Measurements from ENCODE around the gene AFAP1L1.
A peak's percentile ranks its signal among the peaks of the same experiment; 100 is the strongest.
"Not testable (repeated sequence)": the region's sequence is repeated elsewhere in the genome, so short reads cannot be mapped to it uniquely, and the experiment has no call there.

The AFAP1L1 gene

GRCh38 chr5:149260761-149261160 is 10.9 kb upstream of the AFAP1L1 start:
- no peak for DNase-seq (ENCODE audit: low read depth in 2 of 2, low spot score in 1 of 2)

- DNase-seq (ENCODE audit: low read depth in 2 of 2, low spot score in 1 of 2) = no peak
Observed at GRCh38 chr5:149261246-149261645, 10.4 kb upstream of the AFAP1L1 start.

- DNase-seq (ENCODE audit: low read depth in 2 of 2, low spot score in 1 of 2) = no peak
Observed at GRCh38 chr5:149262315-149262714, 9.3 kb upstream of the AFAP1L1 start.

- peak in 1 of 2 donors; percentile 8 for DNase-seq (ENCODE audit: low read depth in 2 of 2, low spot score in 1 of 2)
Observed at GRCh38 chr5:149264439-149265067, 7.1 kb upstream of the AFAP1L1 start.

GRCh38 chr5:149265068-149265465 is 6.6 kb upstream of the AFAP1L1 start:
- no peak for DNase-seq (ENCODE audit: low read depth in 2 of 2, low spot score in 1 of 2)

GRCh38 chr5:149265597-149265996 is 6.1 kb upstream of the AFAP1L1 start:
- no peak for DNase-seq (ENCODE audit: low read depth in 2 of 2, low spot score in 1 of 2)

- no peak for DNase-seq (ENCODE audit: low read depth in 2 of 2, low spot score in 1 of 2)
Observed at GRCh38 chr5:149267241-149267973, 4.3 kb upstream of the AFAP1L1 start.

- DNase-seq (ENCODE audit: low read depth in 2 of 2, low spot score in 1 of 2) = no peak
Observed at GRCh38 chr5:149268928-149269557, 2.6 kb upstream of the AFAP1L1 start.

- DNase-seq (ENCODE audit: low read depth in 2 of 2, low spot score in 1 of 2) = no peak
Observed at GRCh38 chr5:149271195-149271715, 404 bp upstream of the AFAP1L1 start.

GRCh38 chr5:149272781-149273180 is 1.1 kb downstream of the AFAP1L1 start:
- not testable (repeated sequence) for DNase-seq (ENCODE audit: low read depth in 2 of 2, low spot score in 1 of 2)

GRCh38 chr5:149273237-149273636 is 1.6 kb downstream of the AFAP1L1 start:
- no peak for DNase-seq (ENCODE audit: low read depth in 2 of 2, low spot score in 1 of 2)

GRCh38 chr5:149273950-149274349 is 2.3 kb downstream of the AFAP1L1 start:
- DNase-seq (ENCODE audit: low read depth in 2 of 2, low spot score in 1 of 2) = no peak

GRCh38 chr5:149274939-149275338 is 3.3 kb downstream of the AFAP1L1 start:
- no peak for DNase-seq (ENCODE audit: low read depth in 2 of 2, low spot score in 1 of 2)

GRCh38 chr5:149277801-149278200 is 6.1 kb downstream of the AFAP1L1 start:
- no peak for DNase-seq (ENCODE audit: low read depth in 2 of 2, low spot score in 1 of 2)

- DNase-seq (ENCODE audit: low read depth in 2 of 2, low spot score in 1 of 2) = no peak
Observed at GRCh38 chr5:149278451-149279210, 7.0 kb downstream of the AFAP1L1 start.

GRCh38 chr5:149279661-149280060 is 8.0 kb downstream of the AFAP1L1 start:
- no peak for DNase-seq (ENCODE audit: low read depth in 2 of 2, low spot score in 1 of 2)

GRCh38 chr5:149280124-149280523 is 8.5 kb downstream of the AFAP1L1 start:
- DNase-seq (ENCODE audit: low read depth in 2 of 2, low spot score in 1 of 2) = no peak

GRCh38 chr5:149280802-149281201 is 9.1 kb downstream of the AFAP1L1 start:
- no peak for DNase-seq (ENCODE audit: low read depth in 2 of 2, low spot score in 1 of 2)

- DNase-seq (ENCODE audit: low read depth in 2 of 2, low spot score in 1 of 2) = no peak
Observed at GRCh38 chr5:149282027-149282965, 10.6 kb downstream of the AFAP1L1 start.

GRCh38 chr5:149282966-149283332 is 11.3 kb downstream of the AFAP1L1 start:
- DNase-seq (ENCODE audit: low read depth in 2 of 2, low spot score in 1 of 2) = no peak

Data from stimulated activated CD8-positive, alpha-beta memory T cell treated with anti-CD3 and anti-CD28 coated beads, Interleukin-4, amount 100 ng/mL, for 1 hour (primary cell).